ENCODE results near the gene TXNL1.
"Not testable (repeated sequence)": the region's sequence is repeated elsewhere in the genome, so short reads cannot be mapped to it uniquely, and the experiment has no call there.

TXNL1 gene

DNA sequence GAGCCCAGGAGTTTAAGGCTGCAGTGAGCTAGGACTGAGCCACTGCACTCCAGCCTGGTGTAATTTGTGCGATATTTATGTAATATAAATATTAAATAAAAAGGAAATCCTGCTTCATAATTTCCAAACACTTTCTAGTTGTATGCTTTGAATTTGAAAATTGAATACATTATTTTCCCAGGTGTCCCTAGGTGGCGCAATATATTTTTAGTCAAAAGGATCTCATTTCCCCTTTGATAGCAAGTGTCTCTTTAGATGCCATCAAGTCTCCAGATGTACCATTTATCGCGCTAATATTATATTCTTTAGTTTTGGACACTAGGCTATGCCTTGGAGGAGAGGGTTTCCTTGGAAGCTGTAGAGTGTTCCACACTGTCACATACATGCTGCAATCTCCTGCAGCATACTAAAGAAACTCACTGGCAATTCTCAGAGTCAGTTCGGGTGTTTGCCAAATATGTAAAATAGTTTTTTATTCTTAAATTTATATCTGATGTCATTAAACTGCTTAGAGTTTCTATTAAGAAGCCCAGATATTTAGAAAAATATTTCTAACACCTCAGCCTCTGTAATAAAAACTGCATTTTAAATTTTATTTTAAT is 7.1 kb upstream of the TXNL1 start:
- peak; percentile 6 for DNase-seq (ENCODE audit: low spot score)

DNA sequence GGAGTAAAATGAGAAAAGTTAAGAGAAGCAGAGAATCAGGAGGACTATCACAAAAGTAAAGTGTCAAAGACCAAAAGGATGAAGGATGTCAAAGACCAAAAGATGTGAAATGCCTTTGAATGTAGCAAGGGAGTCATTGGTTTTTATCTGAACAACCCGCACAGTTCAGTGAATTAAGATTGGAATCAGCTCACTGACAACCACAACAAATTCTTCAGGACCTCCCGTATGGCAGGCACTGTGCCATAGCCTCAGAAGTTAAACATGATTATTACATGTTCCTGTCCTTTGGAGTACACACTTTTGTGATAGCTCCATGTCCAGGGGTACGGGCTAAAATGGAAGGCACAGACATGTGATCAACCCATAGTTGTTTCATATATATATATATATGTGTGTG is 5.0 kb upstream of the TXNL1 start:
- DNase-seq (ENCODE audit: low spot score) = no peak

DNA sequence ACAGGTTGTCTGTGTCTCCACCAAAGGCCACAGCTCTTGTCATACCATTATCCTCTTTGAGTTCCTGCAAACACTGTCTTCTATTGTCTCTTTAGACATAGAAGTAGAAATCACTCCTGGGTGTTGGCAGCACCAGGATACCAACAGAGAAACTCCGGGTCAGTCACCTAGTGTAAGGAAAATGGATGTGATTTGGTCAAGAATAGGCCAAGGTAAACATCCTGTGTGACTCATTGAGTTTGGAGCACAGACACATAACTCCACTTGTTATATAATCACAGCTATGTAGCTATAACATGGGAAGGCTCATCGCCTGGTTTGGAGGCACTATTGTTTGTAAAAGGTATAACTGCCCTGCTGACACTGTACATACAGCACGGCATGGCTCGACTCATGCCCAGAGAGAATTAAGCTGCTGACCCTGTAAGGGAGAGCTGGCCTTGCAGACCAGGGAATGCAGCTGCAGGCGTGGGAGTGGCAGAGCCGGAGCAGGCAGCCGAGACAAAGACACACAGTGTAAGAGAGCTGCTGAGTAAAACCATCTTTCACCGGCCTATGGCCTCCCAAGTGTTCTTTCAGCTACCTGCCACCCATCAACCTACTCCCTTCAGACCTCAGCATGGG is 3.4 kb upstream of the TXNL1 start:
- no peak for DNase-seq (ENCODE audit: low spot score)

DNA sequence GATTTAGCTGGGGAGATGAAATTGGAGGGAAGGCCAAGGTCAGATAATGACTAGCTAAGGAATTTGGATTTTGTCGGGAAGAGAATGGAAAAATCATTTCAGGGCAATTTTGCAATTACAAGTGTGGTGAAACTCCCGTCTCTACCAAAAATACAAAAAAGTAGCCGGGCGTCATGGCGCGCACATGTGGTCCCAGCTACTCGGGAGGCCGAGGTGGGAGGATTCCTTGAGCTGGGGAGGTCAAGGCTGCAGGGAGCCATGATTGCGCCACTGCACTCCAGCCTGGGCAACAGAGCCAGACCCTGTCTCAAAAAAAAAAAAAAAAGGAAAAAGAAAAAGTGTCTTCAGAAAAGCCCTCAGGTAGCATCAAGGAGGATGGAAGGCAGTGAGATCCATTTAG is 1.2 kb upstream of the TXNL1 start:
- DNase-seq (ENCODE audit: low spot score) = no peak

DNA sequence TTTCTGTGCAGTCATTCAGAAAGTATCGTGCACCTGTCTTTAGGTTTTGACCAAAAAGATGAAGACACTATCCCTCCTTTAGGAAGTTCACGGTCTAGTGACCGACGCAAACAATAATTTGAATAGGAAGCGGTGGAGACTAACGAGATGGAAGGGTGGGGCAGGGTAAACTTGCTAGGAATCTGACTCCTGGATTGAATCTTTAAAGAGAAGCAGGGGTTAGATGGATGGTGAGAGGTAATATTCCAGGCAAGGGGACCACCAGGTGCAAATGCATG is 651 bp upstream of the TXNL1 start:
- peak; percentile 6 for DNase-seq (ENCODE audit: low spot score)

DNA sequence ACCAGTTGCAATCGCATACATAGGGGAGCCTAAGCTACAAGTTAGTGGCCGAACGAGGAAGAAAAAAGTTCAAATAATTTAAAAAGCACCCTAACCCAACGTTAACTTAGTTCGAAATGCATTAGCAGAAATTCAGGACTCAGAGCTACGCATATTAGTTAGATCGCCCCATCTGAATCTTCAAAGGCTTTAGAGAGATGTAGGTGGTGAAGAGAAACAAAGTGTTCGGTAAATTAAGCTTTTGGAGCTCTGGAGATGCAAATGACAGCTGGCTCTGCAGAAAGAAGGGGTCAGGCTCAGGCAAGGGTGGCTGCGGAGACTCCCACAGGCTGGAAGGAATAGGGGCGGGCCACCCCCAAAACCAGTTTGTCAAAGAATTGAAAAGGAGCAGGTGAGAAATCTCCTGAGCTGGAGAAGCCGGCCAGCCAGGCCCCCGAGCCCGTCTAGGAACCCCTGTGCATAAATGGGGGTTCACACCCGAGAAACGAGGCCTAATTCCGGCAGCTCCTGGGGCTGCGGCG is 621 bp downstream of the TXNL1 start:
- no peak for DNase-seq (ENCODE audit: low spot score)

DNA sequence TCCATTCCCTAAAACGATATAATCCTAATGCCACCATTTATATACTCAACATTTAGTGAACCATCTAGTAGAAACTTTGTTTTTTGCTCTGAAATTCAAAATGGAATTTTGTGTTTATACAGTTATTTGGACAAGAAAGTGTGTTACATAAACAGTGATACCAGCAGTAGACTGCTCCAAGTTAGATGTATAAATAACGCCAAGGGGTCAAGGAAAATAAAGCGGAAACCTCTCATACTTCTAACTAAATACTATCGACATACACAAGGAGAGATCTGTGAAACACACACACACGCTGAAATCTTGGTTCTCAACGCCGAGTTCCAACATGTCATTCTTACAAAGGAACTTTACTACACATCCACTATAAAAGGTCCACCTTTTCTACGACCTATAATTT is 1.2 kb downstream of the TXNL1 start:
- no peak for DNase-seq (ENCODE audit: low spot score)

DNA sequence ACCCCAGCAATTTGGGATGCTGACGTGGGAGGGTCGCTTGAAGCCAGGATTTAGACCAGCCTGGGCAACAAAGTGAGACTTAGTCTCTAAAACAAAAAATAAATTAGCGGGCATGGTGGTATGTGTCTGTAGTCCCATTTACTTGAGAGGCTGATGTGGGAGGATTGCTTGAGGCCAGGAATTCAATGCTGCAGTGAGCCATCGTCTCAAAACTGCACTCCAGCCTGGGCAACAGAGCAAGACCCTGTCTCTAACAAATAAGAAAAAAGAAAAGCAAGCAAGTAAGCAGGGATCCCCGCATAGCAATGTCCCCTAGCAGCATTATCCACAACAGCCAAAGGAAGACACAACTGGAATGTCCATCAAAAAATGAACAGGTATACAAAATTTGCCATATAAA is 3.4 kb downstream of the TXNL1 start:
- DNase-seq (ENCODE audit: low spot score) = no peak

DNA sequence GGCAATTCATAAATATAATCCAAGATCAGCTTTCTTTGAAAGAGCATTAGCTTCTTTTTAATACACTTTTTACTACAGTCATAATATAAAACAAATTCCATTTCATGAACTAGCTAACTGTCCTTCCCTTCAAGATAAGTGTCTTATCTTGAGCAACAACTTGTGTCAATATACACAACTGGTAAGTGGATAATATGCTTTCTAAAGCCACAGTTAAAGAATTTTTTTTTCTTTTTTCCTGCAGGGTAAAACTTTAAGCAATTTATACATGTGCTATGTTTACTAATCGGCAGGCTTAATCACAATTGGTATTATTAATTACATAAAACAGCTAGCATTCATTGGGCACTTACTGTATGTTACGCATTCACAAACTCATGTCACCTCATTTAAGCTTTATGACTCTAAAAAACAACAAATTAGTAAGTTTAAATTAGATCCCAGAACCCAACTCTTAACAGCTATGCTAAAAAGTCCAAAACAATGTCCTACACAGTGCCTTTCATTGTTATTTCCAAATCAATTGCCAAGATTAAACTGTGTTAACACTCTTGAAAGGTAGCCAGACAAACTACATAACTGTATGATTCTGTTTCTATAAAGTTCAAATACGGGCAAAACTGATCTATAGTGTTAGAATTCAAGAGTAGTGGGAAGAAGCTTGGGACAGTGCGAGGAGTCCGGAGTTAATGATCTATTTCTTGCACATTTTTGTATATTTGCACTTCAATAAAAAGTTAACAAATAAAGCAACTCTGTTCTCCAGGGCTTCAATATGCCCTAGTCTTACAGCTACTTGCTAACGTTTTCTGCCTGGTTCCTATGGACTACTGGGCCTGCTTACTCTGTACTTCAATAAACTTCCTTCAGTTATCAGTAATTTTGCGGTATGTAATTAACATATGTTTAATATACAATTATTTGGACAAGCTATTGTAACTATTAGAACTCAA is 6.0 kb downstream of the TXNL1 start:
- DNase-seq (ENCODE audit: low spot score) = no peak

DNA sequence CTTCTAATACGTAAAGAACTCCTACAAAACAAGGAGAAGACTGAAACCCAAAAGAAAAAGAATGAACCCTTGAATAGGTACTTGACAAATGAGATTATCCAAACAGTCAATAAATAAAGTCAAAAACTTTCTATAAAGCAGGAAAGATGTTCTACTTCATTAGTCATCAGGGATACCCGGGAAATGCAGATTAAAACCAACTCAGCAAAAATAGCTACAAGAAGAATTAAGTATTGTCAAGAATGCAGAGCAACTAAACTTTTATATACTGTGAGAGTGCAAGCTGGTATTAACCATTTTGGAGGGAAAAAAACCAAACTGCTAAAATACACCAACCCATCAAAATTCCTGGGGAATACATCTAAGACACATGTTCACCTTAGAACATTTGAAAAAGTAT is 10.4 kb downstream of the TXNL1 start:
- no peak for DNase-seq (ENCODE audit: low spot score)

DNA sequence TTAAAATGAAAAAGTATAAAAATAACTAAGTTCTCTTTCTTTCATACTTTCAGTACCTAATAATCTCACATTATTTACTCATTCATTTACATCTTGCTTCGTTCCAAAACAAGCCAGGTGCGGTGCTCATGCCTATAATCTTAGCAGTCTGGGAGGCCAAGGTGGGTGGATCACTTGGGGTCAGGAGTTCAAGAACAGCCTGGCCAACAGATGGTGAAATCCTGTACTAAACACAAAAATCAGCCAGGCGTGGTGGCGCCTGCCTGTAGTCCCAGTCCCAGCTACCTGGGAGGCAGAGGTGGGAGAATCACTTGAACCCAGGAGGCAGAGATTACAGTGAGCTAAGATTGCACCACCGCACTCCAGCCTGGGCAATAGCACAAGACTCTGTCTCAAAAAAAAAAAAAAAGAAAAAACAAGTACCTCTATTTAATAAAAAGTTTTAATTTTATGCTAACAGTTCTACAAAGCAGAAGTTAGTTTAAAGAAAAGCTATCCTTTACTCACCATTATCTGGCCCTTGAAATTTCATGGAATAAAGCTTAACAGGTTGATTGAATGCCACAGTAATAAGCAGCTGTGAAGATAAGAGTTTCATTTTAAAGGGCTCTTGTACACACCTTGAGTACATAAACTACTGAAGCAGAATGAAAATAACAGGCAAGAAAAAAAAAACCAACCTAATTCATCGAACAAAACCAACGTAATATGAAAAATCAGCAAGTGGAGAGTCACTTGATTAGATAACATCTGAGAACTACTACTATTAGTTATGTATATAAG is 22.5 kb downstream of the TXNL1 start:
- DNase-seq (ENCODE audit: low spot score) = no peak

DNA sequence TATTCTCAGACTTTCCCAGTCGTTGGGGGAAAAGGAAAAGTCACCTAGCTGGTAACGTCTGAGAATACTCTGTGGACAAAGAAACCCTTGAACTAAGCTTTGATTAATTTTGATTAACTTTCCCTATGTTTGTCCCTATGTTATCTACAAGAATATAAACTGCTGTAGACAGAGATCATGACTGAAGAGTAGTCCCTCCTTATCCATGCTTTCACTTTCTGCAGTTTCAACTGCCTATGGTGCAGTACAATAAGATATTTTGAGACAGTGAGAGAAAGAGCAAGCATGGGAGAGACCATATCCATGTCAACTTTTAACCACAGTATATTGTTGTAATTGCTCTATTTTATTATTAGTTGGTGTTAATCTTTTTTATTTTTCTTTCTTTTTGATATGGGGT is 31.8 kb downstream of the TXNL1 start:
- DNase-seq (ENCODE audit: low spot score) = no peak

DNA sequence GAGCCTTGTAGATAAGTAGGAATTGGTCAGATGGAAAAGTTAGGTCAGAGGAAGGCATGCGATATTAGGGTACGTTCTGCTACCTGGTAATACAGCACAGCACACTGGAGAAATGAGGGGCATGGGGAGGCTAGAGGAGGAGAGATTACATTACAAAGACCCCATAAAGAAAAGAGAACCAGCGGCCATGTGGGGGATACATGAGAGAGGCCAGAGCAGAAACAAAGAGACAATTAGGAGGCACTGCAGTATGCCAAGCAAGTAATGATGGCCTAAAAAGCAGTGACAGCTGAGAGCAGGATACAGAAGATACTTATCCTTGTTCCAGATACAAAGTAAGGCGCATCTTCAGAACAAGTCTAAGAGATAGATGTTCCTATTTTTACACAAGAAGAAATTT is 40.0 kb downstream of the TXNL1 start:
- DNase-seq (ENCODE audit: low spot score) = no peak

DNA sequence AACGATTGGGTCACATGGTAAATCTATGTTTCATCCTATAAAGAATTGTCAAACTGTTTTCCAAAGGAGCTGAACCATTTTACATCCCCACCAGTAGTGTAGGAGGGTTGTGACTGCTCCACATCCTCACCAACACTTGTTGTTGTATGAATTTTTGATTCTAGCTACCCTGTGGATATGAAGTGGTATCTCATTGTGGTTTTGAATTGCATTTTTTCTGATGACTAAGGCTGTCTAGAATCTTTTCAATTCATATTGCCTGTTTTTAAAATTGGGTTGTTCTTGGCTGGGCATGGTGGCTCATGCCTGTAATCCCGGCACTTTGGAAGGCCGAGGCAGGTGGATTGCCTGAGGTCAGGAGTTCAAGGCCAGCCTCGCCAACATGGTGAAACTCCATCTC is 44.5 kb downstream of the TXNL1 start:
- no peak for DNase-seq (ENCODE audit: low spot score)

DNA sequence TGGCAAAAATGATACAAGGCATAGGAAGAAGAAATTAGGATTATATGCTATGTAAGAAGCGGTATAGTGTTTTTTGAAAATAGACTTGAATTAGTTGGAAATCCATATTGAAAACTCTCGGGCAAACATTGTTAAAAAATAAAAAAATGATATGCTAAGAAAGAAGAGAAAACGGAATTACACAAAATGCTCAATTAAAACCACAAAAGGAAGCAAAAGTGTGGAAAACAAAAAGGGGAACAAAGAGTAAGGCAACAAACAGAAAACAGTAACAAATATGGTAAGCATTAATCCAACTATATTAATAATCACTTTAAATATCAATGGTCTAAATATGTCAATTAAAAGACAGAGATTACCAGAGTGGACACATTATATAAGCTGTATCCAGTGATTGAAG is 58.4 kb downstream of the TXNL1 start:
- DNase-seq (ENCODE audit: low spot score) = no peak

DNA sequence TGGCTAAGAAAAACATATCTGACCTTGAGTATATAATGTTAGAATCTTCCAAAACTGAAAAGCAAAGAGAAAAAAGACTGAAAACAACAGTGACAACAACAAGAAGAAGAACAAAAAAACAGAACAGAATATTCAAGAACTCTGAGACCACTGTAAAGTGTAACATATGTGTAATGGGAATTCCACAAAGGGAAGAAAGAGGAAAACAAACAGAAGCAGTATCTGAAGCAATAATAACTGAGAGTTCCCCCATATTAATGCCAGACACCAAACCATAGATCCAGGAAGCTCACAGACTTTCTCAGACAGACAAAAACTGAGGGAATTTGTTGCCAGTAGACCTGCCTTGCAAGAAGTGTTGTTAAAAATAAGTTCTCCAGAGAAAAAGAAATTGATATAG is 58.9 kb downstream of the TXNL1 start:
- no peak for DNase-seq (ENCODE audit: low spot score)

DNA sequence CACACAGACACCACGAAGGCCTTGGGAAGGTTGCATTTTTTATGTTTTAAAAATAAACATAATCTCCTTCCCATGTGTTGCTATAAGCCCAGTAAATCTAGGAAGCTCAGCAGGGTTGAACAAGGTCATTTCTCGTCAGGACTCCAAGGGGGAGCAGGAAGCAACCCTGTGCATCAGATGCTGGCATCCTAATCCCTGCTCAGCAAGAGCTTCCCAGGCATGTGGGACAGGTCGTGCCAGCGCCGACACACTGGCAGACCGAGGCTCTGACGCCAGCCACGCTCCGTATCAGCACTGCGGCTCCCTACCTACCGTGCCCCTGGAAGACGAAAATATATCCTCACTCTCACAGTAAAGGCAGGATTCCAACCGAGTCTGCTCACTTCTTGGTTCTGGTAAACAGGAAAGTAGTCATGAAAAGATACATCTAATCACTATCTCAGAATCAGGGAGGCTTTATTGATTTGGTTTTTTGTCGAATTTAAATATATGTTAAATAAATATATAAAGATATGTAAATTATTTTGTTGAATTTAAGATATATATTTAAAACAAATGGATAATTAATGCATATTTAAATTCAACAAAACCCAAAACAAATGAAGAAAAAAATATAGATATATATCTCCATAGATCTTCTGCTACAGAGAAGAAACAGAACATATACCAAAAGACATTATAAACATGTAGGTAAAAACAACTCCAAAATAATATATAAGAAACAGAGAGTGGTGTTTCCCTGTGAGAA is 61.4 kb downstream of the TXNL1 start:
- DNase-seq (ENCODE audit: low spot score) = no peak

DNA sequence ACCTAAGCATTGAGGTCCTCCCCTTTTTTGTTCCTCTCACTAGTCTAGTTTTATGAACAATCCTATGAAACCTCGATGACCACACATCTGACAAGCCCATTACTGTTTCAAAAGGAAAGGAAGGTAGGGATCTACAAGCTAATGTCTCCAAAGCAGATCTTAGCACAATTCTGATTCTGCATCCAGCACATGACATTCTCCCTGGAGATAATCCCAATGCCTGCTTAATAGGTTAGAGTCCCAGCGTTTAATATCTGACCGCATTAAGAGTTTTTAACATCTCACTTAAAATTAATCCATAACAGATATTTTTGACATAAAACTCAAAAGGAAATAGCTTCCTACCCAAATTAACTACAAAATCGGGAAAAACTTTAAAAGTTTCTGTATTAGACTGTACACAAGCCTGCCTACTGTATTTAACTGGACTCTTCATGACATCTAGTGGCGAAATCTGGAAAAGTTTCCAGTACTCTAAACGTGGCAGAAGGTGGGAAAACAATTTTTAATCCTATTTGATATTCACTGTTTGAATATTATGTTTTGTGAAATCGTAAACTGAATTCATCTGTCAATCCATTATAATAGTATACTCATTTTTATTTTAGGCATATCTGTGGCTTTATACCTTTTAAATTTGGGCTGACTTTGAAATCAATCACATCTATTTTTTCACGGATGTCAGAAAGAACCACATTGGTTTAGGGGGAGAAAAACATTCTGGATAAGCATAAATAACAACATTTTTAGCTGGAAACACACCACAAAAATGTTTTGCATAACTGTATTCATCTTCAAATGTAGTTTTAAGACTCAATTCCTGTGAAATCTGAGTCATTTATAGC is 62.4 kb downstream of the TXNL1 start:
- DNase-seq (ENCODE audit: low spot score) = peak; percentile 70

DNA sequence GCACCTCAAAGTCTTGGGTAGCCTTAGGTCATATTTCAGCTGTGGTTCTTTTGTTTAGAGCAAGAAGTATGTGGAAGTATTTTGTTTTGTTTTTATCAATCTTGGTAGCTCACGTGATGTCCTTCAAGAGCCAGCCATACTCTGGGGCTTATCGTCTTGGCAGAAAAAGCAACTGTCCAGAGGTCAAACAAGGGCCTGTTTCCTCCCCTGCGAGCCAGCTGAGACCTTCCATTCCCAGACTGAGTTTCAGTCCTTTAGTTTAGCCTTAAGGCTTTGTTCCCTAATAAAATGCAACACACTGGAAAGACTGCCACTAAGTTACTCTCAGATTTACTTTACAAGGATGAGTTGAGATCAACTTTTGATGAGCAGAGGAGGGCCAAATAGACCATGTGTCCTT is 63.5 kb downstream of the TXNL1 start:
- no peak for DNase-seq (ENCODE audit: low spot score)

DNA sequence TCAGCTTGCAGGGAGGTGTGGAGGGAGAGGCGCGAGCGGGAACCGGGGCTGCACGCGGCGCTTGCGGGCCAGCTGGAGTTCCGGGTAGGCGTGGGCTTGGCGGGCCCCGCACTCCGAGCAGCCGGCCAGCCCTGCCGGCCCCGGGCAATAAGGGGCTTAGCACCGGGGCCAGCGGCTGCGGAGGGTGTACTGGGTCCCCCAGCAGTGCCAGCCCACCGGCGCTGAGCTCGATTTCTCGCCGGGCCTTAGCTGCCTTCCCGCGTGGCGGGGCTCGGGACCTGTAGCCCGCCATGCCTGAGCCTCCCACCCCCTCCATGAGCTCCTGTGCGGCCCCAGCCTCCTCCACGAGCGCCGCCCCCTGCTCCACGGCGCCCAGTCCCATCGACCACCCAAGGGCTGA is 66.1 kb downstream of the TXNL1 start:
- DNase-seq (ENCODE audit: low spot score) = not testable (repeated sequence)

DNA sequence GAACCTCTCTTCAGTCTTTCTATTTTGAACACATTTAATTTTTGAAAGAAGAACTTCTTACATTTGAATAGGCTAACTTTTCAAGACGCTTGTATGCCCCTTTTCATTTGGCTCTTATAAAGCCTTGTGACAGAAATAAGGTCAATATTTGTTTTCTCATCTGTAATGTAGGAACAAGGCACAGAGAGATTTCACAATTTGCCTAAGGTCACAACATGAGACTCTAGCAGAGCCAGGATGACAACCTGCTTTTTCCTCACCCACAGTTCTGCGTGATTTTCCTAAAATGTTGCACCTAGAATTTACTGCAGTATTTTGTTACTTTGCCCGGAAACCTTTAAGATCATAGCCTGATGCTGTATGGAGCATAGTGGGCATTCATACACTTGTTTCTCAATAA is 67.4 kb downstream of the TXNL1 start:
- DNase-seq (ENCODE audit: low spot score) = no peak
